A673 (cell line): ENCODE data around the gene ZNF324B. TPM values are rescaled to one million over a fixed set of nuclear protein-coding genes. Genes with fewer than 3 reads are reported as not detected.

Source experiments
- BruUV-seq: library from RNA; stranded (reverse); fragments of 400-500 nt; replicated peaks from 2 replicates; lab custom pipeline; 2021; lab: Mats Ljungman, UMichigan
- CTCF ChIA-PET: fragments of 300-600 bp; sonication (Branson Sonifier 250); formaldehyde crosslinking; loops from one replicate; lab custom pipeline; 2022; ENCODE audit warnings: antibody characterized with exemption; lab: Charles Lee
- POLR2A ChIA-PET: fragments of 300-600 bp; sonication (Branson Sonifier 250); formaldehyde crosslinking; loops from one replicate; lab custom pipeline; 2022; ENCODE audit warnings: antibody characterized with exemption; ENCODE audit not compliant: low non-redundant PET; lab: Charles Lee
- DNase-seq: peaks from one replicate; pipeline ENCODE4 v3.0.0-alpha.2; 2015; ENCODE audit warnings: low spot score
- H3K27ac ChIP-seq: fragments of 200-600 bp; sonication (generic); 2 replicates; pipeline ENCODE4 v1.5.1; 2016; ENCODE audit warnings: mixed run types, low read depth, mild to moderate bottlenecking, mixed read lengths, antibody characterized with exemption, low read length; ENCODE audit not compliant: poor library complexity, severe bottlenecking
- H3K27me3 ChIP-seq: fragments of 200-600 bp; sonication (generic); replicated peaks from 2 replicates; pipeline ENCODE4 v1.6.1; 2017; ENCODE audit warnings: mixed run types, low read depth, mild to moderate bottlenecking, mixed read lengths, antibody characterized with exemption, low read length; ENCODE audit not compliant: insufficient read depth, poor library complexity
- H3K36me3 ChIP-seq: fragments of 200-600 bp; sonication (generic); 2 replicates; pipeline ENCODE4 v1.6.1; 2016; ENCODE audit warnings: mixed run types, mild to moderate bottlenecking, mixed read lengths, antibody characterized with exemption, low read length; ENCODE audit not compliant: insufficient read depth, poor library complexity, severe bottlenecking
- H3K4me1 ChIP-seq: fragments of 200-600 bp; sonication (generic); 2 replicates; pipeline ENCODE4 v1.6.1; 2017; ENCODE audit warnings: mixed run types, mild to moderate bottlenecking, mixed read lengths, antibody characterized with exemption, low read length; ENCODE audit not compliant: insufficient read depth, poor library complexity, severe bottlenecking
- H3K4me3 ChIP-seq: fragments of 200-600 bp; sonication (generic); 2 replicates; pipeline ENCODE4 v1.5.1; 2016; ENCODE audit warnings: low read depth, mixed run types, mild to moderate bottlenecking, mixed read lengths, low read length; ENCODE audit not compliant: poor library complexity, severe bottlenecking
- H3K9me3 ChIP-seq: fragments of 200-600 bp; sonication (generic); 2 replicates; pipeline ENCODE4 v1.6.1; 2016; ENCODE audit warnings: mixed run types, low read depth, mild to moderate bottlenecking, mixed read lengths, antibody characterized with exemption, low read length; ENCODE audit not compliant: poor library complexity, severe bottlenecking
- EZH2 ChIP-seq: fragments of 200-600 bp; sonication (generic); IDR thresholded peaks from 2 replicates; pipeline ENCODE4 v1.6.1; 2017; ENCODE audit warnings: borderline replicate concordance, low read depth, mild to moderate bottlenecking, mixed read lengths, antibody characterized with exemption, low read length; ENCODE audit not compliant: poor library complexity, severe bottlenecking
- intact Hi-C: fragments of 100-400 bp; cut with micrococcal nuclease; formaldehyde crosslinking; loops from one replicate; pipeline ENCODE4 v1.10.0; 2022; ENCODE audit not compliant: unreplicated experiment
- total RNA-seq: library from RNA; stranded (reverse); gene quantifications from 2 replicates; pipeline ENCODE4 v1.2.3, GENCODE V29; 2021
- TF ChIP-seq, protein P1 (sequence below): fragments of 300-800, 200-600 bp; sonication (generic); conservative IDR thresholded peaks from 2 replicates; pipeline ENCODE4 v1.5.1; 2017; ENCODE audit warnings: low read depth, mild to moderate bottlenecking, antibody characterized with exemption, low read length, moderate library complexity, mixed read lengths

ZNF324B gene
- total RNA-seq, 1 experiment from 2014 or later = 6.8 TPM

DNA sequence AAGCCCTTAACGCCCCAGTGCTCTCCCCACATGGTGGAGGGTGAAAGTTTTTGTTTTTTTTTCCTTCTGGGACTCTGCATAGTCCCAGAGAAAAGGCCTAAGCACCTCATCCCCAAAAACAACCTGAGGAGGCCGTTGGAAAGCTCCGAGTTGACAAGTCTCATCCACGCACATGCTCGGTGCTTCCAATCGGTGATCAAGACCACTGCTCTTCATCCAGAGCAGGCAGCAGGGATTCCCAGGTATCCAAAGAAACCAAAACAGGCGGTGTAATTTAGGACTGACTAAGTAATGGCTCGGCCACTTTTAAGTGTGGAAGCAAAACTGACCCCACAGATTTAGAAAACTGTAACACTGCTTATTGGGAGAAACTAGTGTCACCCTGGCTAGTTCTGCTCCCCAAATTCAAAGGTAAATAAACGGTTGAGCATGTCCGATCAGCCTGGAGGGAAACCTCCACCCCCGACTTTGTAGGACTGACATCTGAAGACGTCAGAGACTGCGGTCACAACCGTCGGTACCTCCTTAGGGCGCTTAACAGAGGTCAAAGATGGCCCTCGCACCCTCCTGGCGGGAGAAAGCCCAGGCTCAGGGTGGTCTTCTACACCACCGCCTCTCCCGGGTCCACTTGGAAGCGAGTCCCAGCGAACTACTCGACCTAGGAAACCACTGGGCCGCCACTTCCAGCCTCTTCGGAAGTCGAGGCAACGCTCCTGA lies 23.7 kb downstream of the ZNF324B start:
- no peaks in the 10 kb centered on the region for H3K27me3 ChIP-seq
- ChIA-PET CTCF (interaction anchor here (1.0 kb wide), 1 partner anchor 44 kb away, joined by 3 read pairs; the partner anchor contains the start of gene ZBTB45), POLR2A (no interaction called here)
- peaks cover 6% of the 10 kb centered on the region for H3K4me1 ChIP-seq
- H3K36me3 ChIP-seq = no peaks in the 10 kb centered on the region
- peak overlapping the region; percentile 61 for H3K4me3 ChIP-seq
- H3K27ac ChIP-seq = peak overlapping the region; percentile 84
- BruUV-seq = no TSS peak
- TF ChIP-seq, protein P1, sequence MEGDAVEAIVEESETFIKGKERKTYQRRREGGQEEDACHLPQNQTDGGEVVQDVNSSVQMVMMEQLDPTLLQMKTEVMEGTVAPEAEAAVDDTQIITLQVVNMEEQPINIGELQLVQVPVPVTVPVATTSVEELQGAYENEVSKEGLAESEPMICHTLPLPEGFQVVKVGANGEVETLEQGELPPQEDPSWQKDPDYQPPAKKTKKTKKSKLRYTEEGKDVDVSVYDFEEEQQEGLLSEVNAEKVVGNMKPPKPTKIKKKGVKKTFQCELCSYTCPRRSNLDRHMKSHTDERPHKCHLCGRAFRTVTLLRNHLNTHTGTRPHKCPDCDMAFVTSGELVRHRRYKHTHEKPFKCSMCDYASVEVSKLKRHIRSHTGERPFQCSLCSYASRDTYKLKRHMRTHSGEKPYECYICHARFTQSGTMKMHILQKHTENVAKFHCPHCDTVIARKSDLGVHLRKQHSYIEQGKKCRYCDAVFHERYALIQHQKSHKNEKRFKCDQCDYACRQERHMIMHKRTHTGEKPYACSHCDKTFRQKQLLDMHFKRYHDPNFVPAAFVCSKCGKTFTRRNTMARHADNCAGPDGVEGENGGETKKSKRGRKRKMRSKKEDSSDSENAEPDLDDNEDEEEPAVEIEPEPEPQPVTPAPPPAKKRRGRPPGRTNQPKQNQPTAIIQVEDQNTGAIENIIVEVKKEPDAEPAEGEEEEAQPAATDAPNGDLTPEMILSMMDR = no peak
- no peak for TF ChIP-seq EZH2
- DNase-seq = no peak
- intact Hi-C loops = no loop called here
- no peaks in the 10 kb centered on the region for H3K9me3 ChIP-seq

DNA sequence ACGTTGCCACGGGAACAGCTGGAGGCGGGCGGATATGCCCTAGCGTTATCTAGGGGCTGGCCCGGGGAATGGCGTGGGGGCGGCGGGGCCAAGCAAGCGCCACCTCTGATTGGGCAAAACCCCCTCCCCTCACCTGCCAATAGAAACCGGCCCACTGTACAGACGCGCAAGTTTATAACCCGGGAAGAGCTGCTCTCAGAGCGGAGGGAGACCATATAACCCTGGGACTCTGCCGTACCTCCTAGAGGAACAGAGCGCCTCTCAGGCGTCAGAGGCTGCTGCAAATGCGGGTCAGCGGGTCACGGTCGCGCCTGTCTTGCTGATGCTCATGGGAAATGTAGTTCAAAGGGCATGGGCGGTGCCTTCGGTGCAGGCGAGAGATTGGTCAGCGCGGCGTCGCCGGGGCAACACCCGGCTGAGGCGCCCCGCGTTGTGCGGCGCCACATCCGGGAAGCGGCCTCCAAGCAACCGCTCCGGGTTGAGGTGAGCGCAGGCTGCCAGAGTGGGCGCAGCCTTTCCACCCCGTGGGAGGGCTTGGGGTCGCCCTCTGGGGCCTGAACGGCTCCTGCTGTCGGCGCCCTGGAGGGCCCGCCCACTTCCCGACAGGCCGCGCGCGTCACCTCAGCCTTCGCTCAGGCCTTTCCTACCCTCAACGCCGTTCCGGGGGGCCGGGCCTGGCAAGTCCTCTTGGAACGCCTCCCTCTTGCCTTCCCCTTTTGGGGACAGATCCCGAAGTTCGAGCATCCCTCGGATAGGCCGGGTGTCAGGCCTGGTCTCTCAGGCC lies 24.5 kb downstream of the ZNF324B start, which contains the start of gene ZNF446:
TSS of gene ZNF446 (plus strand) at position 639 of the 784 bp plus-strand sequence. CDS start 867 bp downstream, outside the sequence.
- Histone ChIP-seq H3K4me3 (peak within 1 kb of the TSS; percentile 61), H3K36me3 (no peaks in the 10 kb centered on the region), H3K4me1 (peaks cover 6% of the 10 kb centered on the region), H3K27ac (peak within 1 kb of the TSS; percentile 84), H3K9me3 (no peaks in the 10 kb centered on the region), H3K27me3 (no peaks in the 10 kb centered on the region)
- ChIA-PET CTCF (interaction anchor here (1.0 kb wide), 1 partner anchor 43 kb away, joined by 3 read pairs; the partner anchor contains the start of gene ZBTB45), POLR2A (no interaction called here)
- TF ChIP-seq, protein P1 = no peak
- no peak for TF ChIP-seq EZH2
- peak; percentile 98 for DNase-seq
- intact Hi-C loops = no loop called here
- BruUV-seq = no TSS peak

DNA sequence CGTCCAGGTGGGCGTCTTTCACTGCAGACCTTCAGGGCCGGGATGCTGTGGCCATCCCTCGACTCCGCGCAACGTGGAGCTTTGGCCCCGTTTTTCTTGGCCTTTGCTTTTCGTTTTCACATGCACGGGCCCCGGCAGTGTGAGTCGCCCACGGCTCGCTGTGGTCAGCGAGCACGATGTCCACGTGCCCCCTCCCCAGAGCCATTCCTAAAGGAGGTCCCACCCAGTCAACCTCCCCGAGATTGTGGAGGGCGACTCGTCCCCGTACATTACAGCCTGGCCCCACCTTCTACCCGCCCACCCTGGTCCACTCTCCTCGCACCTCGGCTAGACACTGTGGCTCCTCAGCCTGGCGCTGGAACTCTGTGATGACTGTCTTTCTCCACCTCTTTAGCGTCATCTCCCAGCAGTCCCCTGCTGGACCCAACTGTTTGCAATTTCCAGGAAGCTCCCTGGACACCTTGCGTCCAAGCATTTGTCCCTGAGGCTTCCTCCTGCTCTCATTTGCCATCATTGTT lies 25.1 kb downstream of the ZNF324B start:
- BruUV-seq = TSS peak; percentile 13
- intact Hi-C loops = no loop called here
- ChIA-PET POLR2A (no interaction called here), CTCF (no interaction called here)
- Histone ChIP-seq H3K27ac (peak overlapping the region; percentile 84), H3K4me3 (peak overlapping the region; percentile 61), H3K4me1 (peaks cover 6% of the 10 kb centered on the region), H3K27me3 (no peaks in the 10 kb centered on the region), H3K9me3 (no peaks in the 10 kb centered on the region), H3K36me3 (no peaks in the 10 kb centered on the region)
- no peak for TF ChIP-seq EZH2
- TF ChIP-seq, protein P1 = no peak
- peak; percentile 22 for DNase-seq
